Hindlimb muscle (tissue), 1 donor: ENCODE data around the gene CGB8. TPM values are rescaled to one million over a fixed set of nuclear protein-coding genes. Genes with fewer than 3 reads are reported as not detected.
A peak's percentile ranks its signal among the peaks of the same experiment; 100 is the strongest.
"Not testable (repeated sequence)": the region's sequence is repeated elsewhere in the genome, so short reads cannot be mapped to it uniquely, and the experiment has no call there.

Experiments
- DNase-seq: peaks from one replicate; pipeline ENCODE4 v3.0.0-alpha.2; 2013
- polyA plus RNA-seq: library from polyadenylated mRNA; unstranded; fragments of 120-200 nt; gene quantifications from one replicate; pipeline ENCODE4 v1.2.1, GENCODE V29; 2013; ENCODE audit not compliant: insufficient read length

CGB8 gene
- polyA plus RNA-seq, 1 donor = not detected

DNA sequence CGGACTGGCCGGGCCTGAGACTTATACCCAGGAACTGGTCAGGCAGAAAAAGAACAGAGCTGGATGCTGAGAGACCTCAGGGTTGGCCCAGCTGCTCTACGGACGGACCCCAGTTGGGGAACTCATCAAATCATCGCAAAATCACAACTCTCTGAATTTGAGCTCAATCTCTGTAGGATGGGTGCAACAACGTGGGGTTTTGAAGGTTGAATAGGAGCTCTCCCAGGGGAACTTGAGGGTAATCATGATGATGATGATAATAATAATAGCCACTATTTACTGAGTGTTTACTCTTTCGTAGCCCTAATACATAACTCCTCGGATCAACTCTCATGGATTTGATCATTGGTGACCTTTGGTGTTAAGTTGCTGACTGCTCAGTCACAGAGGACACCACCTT lies 18.6 kb downstream of the CGB8 start:
- not testable (repeated sequence) for DNase-seq

DNA sequence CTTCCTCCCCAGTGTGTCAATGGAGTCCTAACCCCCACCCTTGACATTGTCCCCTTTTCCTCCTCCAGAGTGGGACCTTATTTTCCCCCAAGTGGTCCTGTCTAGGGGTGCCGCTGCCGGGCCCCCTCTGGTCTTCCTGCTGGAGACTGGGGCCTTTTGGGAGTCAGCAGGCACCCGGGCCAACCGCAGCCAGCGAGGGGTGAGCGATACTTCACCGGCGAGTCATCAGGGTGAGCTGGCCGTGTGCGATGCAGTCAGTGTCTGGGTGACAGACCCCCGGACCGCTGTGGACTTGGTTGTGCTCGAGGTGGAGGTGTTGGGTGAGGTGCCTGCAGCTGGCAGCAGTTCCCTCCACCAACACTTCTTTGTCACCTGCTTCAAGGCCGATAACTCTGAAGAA lies 19.2 kb downstream of the CGB8 start:
- not testable (repeated sequence) for DNase-seq

DNA sequence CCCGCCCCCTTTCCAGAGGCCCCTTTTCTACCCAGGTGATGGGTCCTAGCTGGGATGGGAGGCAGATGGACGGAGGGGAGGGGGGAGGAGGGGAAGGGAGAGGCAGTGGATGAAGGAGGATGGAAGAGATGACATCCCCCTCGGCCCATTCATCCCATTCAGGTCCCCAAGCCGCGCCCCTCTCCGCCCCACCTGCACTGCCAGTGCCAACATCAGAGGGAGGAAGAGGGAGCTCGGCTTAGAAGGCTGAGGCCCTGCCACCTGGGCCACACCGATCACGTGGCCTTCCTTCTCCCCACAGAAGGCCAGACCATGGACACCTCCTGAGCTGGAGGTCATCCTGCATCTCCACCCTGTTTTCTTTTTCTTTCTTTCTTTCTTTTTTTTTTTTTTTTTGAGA lies 20.2 kb downstream of the CGB8 start:
- DNase-seq = not testable (repeated sequence)

DNA sequence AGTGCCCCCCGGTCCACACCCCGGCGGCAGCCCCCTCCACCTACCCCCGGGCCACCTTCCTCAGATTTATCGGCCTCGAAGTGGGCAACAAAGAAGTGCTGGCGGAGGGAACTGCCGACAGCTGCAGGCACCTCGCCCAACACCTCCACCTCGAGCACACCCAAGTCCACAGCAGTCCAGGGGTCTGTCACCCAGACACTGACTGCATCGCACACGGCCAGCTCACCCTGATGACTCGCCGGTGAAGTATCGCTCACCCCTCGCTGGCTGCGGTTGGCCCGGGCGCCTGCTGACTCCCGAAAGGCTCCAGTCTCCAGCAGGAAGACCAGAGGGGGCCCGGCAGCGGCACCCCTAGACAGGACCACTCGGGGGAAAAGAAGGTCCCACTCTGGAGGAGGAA lies 23.3 kb downstream of the CGB8 start:
- DNase-seq = not testable (repeated sequence)

DNA sequence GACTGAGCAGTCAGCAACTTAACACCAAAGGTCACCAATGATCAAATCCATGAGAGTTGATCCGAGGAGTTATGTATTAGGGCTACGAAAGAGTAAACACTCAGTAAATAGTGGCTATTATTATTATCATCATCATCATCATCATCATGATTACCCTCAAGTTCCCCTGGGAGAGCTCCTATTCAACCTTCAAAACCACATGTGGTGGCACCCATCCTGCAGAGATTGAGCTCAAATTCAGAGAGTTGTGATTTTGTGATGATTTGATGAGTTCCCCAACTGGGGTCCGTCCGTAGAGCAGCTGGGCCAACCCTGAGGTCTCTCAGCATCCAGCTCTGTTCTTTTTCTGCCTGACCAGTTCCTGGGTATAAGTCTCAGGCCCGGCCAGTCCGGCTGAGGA lies 23.8 kb downstream of the CGB8 start:
- not testable (repeated sequence) for DNase-seq

DNA sequence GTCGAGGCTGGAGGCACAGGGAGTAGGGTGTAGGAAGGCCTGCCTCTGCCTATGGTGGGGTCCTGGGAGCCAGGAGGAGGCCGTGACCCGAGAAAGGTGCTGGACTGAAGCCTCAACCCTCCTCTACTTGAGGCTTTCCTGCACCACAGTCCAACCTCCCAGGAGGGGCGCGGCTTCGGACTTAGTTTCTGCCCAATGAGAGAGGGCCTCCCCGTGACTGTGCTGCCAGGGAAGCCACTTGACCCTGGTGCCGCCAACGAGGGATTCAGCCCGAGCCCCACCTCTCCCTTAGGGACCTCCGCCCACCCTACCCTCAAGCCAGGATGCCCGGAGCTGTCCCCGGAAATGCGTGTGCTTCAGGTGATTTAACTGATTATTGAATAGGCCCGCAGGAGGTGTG lies 24.7 kb downstream of the CGB8 start, which contains the start of gene CGB3:
Gene CGB3 (minus strand): TSS at position 101 of the 400 bp plus-strand sequence. CDS start 362 bp downstream, outside the sequence.
- DNase-seq = not testable (repeated sequence)

DNA sequence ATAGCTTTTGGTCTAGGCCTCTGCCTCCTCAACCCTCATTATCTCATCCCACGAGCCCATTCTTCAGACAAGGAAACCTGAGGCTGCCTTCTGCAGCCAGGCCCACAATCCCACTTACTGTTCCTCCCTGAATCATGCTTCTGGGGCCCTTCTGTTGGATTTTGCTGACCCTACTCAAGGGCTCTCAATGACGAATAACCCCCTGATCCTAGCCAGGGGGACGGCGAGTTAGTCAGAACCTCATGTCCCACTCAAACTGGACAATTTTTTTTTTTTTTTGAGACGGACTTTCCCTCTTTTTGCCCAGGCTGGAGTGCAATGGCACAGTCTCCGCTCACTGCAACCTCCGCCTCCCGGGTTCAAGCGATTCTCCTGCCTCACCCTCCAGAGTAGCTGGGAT lies 26.8 kb downstream of the CGB8 start:
- no peak for DNase-seq

DNA sequence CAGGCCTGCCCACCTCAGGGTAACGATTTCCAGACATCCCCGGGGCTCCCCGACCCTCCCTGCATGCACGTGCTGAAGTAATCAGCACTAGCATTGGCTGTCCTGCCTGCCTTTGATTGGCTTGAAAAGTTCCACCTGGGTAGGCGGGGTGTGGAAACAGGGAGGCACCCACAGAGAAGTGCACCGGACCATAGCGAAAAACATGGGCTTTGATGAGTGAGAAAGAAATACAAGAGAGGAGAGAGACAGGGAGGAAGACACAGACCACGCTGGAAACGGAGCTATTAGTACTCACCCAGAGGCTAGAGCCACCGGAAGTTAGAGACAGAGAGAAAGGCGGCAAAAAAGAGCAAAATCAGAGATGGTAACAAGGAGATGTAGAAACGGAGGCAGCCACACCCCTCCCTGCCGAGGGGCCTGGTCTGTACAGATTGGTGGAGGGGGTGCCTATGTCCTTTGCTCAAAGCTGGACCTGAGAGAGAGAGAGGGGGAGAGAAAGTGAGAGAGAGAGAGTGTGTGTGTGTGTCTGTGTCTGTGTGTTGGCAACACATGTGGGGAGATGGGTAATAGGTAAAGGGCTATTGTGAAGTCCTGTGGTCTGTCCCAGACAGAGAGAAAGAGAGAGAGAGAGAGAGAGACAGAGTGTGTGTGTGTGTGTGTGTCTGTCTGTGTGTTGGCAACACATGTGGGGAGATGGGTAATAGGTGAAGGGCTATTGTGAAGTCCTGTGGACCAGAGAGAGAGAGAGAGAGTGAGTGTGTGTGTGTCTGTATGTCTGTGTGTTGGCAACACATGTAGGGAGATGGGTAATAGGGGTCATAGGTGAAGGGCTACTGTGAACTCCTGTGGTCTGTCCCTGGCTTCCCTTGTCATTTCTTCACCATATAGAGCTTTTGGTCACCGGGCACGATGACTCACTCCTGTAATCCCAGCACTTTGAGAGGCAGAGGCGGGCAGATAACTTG lies 27.7 kb downstream of the CGB8 start:
- no peak for DNase-seq

DNA sequence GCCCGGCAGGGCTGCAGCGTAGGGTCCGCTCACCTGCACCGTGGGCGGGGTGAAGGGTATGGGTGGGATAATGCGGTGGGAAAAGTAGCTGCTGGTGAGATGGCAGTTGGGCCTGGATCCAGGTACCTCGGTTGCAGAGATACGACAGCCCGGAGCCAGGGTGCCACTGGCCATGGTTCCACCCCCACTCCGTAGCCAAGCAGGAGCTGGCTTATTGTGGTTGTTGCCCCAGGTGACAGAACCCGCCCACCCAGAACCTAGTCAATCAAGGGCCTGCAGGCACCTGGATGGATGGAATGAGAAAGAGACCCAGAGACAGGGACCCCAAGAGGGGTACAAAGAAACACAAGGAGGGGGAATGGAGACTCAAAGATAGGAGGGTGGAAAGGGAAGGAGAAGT lies 28.6 kb downstream of the CGB8 start:
- no peak for DNase-seq

DNA sequence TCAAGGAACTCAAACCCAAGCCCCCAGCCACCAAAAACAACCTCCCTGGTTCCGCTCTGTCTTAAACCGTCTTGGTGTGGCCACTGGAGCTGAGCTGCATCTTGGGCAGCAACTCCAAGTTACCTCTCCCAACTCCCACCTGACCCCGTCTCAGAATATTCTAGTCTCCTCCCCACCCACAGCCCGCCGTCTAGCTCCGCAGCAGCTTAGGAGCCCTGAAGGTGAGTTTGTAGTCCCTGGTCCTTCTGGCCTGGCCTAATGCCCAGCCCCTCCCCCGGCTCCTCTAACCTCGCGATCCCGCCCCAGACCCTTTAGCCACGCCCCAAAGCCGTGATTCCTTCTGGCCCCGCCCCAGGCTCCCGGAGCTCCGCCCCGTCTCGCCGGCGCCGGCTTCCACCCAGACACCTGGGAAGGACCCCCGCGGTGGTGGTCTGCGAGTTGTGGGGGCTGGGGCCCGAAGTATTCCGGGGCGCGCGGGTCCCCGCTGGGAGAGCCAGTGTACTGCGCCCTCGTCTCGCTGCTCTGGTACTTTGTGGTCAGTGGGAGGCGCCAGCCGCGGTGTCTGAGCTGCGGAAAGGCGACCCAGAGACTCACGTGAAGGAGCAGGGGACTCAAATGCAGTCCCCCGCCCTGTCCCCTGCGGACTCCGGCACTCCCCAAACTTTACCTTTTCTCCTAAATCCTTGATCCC lies 29.5 kb downstream of the CGB8 start:
- DNase-seq = no peak

DNA sequence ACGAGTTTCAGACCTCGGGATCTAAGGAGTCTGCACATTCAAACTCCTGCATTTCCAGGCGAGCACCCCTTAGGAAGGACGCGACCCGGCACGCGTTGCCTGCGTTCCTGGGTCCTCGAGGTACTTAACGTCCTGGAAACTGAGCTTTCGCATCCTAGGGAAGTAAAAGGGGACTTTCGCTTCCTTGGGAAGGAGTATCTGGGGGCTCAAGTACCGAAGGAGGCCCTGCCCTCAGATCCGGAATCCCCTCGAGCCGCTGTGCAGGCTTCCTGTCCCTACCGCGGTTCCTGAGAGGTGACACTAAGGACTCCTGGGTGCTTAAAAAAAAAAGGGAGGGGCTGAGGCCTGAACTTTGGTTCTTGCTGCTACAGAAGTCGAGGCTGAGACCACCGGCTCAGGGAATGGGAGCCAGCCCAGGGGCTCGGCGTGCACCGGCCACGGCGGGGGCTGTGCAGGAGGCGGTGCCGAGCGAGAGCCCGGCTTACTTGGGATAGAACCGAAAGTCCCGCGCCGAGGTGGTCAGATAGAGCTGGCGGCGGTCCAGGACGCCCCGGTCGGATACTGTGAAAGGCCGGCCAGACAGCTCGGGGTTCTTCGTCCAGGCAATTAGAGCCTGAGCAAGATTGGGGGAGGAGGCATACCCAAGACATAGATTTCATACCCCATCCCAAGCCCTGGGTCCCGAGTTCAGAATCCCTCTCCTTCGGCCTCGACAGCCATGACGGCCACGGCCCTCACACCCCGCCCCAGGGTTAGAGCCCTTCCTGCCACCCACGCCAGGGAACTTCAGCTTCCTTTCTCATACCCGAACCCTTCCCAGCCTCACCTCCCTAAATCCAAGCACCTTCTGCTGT lies 30.3 kb downstream of the CGB8 start:
- DNase-seq = not testable (repeated sequence)

DNA sequence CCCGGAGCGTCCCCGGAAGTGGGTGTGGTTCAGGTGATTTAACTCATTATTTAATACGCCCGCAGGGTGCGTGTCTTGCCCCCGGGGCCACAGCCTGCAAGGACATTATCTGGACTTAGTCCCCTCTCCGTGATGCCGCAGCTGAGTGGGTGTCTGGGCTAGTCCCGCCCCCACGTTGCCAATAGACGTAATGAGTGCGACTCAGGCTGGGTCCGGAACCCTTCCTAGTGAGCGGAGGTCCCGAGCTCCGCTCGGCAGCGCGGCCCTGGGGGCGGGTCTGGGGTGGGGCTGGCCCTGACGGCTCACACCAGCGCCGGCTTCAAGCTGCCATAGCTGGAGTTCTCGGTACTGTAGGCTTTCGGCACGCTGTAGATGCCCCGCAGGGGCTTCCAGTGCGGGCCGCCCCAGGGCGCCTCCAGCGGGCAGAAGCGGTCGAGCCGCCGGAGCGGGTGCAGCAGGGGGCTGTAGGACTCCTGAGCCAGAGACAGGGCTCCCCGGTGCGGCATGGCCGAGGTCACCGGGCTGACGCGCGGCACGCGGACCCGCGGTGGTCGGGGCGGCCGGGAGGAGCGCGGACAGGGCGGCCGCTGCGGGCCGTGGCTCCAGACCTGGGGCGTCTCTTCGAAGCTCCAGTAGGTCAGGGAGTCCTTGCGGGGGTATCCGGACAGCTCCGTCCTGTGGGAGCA lies 31.1 kb downstream of the CGB8 start:
- peak; percentile 38 for DNase-seq

DNA sequence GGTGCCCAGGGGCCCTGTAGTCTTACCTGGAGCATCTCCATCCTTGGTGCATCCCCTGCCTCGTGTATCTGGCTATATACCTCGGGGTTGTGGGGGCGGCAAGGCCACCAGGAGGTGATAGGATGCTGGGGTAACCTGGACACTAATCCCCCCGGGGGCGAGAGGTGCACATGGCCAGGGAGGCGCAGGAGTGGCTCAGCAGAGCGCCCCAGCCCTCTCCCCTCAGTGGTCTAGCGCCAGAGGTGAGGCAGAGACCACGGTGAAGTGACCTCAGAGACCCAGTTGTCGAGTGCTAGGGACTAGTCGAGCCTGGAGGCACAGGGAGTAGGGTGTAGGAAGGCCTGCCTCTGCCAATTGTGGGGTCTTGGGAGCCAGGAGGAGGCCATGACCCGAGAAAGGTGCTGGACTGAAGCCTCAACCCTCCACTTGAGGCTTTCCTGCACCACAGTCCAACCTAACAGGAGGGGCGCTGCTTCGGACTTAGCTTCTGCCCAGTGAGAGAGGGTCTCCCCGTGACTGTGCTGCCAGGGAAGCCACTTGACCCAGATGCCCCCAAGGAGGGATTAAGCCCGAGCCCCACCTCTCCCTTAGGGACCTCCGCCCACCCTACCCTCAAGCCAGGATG lies 31.8 kb downstream of the CGB8 start, which contains the start of gene LHB:
Gene LHB (minus strand): TSS at position 51 of the 625 bp plus-strand sequence. CDS start 10 bp downstream, at position 41.
- no peak for DNase-seq

DNA sequence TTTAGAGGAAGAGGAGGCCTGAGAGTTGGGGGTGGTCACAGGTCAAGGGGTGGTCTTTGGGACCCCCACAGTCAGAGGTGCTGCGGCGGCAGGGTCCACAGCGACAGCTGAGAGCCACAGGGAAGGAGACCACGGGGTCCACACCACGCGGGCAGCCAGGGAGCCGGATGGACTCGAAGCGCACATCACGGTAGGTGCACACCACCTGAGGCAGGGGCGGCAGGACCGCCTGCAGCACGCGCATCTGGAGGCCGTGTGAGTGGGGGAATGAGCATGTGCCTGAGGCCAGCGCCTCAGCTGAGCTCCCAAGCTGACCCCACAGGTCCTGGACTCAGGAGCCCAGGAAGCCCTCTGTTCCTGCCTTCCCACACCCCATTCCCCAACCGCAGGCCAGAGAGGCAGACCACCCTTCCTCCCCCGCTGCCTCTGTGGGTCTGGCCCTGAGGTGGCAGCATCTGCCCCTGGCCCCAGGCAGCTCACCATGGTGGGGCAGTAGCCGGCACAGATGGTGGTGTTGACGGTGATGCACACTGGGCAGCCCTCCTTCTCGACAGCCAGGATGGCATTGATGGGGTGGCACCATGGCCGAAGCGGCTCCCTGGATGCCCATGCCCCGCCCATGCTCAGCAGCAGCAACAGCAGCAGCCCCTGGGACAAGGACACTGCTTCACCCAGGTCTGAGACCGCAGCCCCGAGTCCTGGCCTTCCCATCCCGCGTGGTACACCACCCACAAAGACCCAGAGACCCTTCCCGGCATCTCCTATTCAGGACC lies 32.7 kb downstream of the CGB8 start:
- DNase-seq = no peak

DNA sequence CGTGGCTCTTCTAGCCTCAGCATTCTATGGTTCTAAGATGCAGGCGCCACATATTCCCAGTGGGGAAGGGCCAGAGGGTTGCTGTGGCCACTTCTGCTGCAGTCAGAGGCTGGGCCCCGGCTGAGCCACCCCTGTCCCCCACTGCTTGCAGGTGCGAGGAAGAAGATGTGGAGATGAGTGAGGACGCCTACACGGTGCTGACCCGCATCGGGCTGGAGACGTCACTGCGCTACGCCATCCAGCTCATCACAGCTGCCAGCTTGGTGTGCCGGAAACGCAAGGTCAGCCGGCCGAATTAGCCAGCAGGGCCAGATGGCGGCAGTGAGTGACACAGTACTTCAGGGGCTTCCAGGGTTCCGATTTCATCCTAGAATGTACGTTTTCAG lies 34.0 kb downstream of the CGB8 start:
- DNase-seq = no peak

DNA sequence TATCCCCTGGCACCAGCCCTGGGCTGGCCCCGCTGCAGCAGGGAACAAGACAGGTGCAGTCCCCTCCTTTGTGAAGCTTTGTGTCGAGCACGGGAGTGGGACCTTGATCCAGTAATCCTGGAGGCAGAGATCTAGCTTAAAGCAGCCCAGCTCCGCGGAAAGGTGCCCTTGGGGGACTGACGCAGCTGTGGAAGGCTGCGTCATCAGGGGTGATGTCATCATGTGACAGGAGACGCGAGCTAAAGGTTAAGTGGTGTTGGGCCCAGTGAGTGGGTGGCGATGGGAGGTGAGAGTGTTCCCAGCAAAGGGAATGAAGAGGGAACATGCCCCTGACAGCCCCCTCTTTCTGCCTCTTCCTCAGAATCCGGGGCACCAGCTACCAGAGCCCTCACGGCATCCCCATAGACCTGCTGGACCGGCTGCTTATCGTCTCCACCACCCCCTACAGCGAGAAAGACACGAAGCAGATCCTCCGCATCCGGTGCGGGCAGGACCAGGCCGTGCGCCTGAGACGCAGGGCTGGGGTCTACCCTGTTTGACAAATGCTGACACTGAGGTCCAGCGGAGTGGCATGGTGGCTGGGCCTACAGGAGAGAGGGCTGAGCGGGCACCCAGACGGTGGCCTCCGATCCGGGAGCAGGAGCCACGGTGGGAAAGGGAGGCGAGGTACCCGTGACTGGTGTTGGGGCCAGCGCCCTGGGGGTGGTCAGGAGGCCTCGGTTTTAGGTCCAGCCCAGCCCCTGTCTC lies 34.6 kb downstream of the CGB8 start:
- DNase-seq = no peak

DNA sequence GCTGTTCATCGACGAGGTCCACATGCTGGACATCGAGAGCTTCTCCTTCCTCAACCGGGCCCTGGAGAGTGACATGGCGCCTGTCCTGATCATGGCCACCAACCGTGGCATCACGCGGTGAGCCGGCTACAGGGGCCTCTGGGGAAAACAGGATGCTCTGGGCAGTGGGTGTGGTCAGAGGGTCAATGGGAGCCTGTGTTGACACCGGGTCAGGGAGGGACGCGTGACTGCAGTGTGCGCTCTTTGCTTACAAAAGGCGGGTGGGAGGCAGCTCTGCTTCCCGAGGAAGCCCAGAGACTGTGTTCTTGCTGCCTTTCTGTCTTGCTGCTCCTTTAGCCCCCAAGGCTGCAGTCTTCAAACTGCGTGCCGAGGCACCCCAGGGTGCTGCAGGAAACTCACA lies 37.7 kb downstream of the CGB8 start:
- no peak for DNase-seq

DNA sequence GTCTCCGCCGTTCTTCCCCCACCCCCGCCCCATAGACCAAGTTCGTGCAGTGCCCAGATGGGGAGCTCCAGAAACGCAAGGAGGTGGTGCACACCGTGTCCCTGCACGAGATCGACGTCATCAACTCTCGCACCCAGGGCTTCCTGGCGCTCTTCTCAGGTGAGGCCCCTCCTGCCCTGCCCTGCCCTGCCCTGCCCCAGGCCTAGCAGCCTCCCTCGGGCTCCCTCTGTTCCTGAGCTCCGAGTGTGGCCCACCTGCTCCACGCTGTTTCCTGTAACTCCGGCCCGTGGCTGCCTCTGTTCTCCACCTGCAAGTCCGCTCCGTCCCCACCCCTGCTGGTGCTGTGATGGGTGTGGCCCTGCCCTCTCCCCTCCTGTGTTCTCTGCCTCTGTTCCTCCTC lies 38.5 kb downstream of the CGB8 start:
- DNase-seq = no peak

DNA sequence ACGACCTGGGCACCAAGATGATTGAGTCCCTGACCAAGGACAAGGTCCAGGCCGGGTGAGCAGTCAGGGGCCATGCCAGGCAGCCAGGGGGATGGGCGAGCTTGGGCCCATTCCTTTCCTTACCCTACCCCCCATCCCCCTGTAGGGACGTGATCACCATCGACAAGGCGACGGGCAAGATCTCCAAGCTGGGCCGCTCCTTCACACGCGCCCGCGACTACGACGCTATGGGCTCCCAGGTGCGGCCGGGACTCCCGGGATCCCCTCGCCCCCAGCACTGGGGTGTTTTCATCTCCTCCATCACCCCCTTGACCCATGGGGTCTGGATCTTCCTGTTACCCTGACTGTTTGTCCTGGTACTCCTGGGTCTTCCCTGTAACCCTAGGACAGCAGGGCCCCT lies 39.1 kb downstream of the CGB8 start:
- no peak for DNase-seq

DNA sequence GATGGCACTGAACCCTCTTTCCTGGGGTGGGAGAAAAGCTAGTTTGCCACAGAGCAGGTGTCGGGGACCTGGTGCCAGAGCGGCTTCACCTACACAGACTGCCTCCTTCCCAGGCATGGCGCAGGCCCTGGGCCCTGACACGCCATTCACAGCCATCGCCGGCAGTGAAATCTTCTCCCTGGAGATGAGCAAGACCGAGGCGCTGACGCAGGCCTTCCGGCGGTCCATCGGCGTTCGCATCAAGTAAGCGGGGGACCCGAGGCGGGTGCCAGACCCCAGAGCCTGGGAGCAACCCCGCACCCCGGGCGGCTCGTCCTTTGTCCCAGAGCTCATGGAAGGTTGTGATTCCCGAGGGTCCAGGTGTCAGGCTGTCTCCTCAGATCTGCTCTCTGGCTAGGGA lies 42.0 kb downstream of the CGB8 start:
- no peak for DNase-seq
